ENCODE measurements around the gene COG3. TPM values are rescaled to one million over a fixed set of nuclear protein-coding genes. Genes with fewer than 3 reads are reported as not detected.
A peak's percentile ranks its signal among the peaks of the same experiment; 100 is the strongest.

COG3 gene
- total and polyA plus RNA-seq, 2 of the 13 experiments (the other 11 are each of a cell fraction or from before 2014, with no cell fraction given) = 37.8 to 47.5 TPM

DNA sequence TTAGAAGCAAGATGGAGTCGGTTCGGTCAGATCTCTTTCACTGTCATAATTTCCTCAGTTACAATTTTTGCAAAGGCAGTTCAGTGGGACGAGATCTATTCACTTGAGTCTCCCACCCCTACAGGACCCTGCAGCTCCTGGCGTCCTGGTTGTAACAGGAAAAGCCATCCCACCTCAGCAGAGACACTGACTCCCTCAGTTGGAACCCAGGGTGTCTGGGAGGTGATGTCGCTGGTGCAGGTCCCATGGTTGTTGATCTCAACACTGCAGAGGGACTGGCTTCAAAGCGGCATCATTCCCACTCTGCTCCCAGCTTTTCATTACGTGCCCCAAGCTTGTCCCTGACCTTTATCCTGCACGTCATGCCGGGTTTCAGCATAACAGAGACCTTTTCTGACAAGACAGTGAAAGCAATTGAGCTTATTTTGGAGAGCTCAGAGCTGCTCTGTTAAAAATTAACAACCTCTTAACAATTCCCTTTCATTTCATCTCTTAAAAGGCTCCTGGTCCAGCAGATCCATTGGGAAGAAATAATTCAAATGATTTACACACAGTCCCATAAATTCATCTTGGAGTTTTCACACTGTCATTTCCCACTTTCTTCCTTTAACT lies 17.6 kb upstream of the COG3 start (continued):
- TF ChIP-seq ZNF234 (CRISPR knock-in tag; conservative IDR thresholded peaks at IDR 0.05) (no peak), ZBTB8A (CRISPR knock-in tag; IDR thresholded peaks at IDR 0.05; ENCODE audit: borderline replicate concordance, low read depth) (no peak), ZNF281 (CRISPR knock-in tag; IDR thresholded peaks at IDR 0.05; ENCODE audit: borderline replicate concordance) (peak; percentile 50; the same call in 1 of the 2 replicates), NR2F2 (IDR thresholded peaks at IDR 0.05; ENCODE audit: borderline replicate concordance, low read depth) (peak; percentile 88), EEA1 (CRISPR knock-in tag; IDR thresholded peaks at IDR 0.05; ENCODE audit: borderline replicate concordance) (no peak), SIN3B (IDR thresholded peaks at IDR 0.05; ENCODE audit: low read length) (no peak), ZNF891 (CRISPR knock-in tag; IDR thresholded peaks at IDR 0.05) (no peak), SP140L (CRISPR knock-in tag; IDR thresholded peaks at IDR 0.05; ENCODE audit: borderline replicate concordance) (no peak), ZBTB42 (CRISPR knock-in tag; IDR thresholded peaks at IDR 0.05) (no peak), GFI1 (CRISPR knock-in tag; IDR thresholded peaks at IDR 0.05; ENCODE audit: borderline replicate concordance) (no peak), ZNF124 (CRISPR knock-in tag; IDR thresholded peaks at IDR 0.05) (no peak), ZNF382 (CRISPR knock-in tag; IDR thresholded peaks at IDR 0.05; ENCODE audit: borderline replicate concordance) (no peak), ZNF780A (CRISPR knock-in tag; IDR thresholded peaks at IDR 0.05) (no peak), ZNF121 (CRISPR knock-in tag; IDR thresholded peaks at IDR 0.05) (no peak), SOX6 (IDR thresholded peaks at IDR 0.05) (no peak), SOX6 (CRISPR knock-in tag; IDR thresholded peaks at IDR 0.05) (peak; percentile 94), EHMT2 (IDR thresholded peaks at IDR 0.05; ENCODE audit: borderline replicate concordance, low read depth, low read length) (no peak), ZNF674 (CRISPR knock-in tag; IDR thresholded peaks at IDR 0.05; ENCODE audit: low read depth) (no peak), ZNF616 (CRISPR knock-in tag; IDR thresholded peaks at IDR 0.05; ENCODE audit: low read depth) (no peak), MAZ (IDR thresholded peaks at IDR 0.05; ENCODE audit: borderline replicate concordance, low read depth, low read length) (no peak), MAZ (CRISPR knock-in tag; IDR thresholded peaks at IDR 0.05; ENCODE audit: low read depth) (peak; percentile 47; the same call in 1 of the 2 replicates), XBP1 (CRISPR knock-in tag; IDR thresholded peaks at IDR 0.05) (no peak)
- TF ChIP-seq, protein P1, sequence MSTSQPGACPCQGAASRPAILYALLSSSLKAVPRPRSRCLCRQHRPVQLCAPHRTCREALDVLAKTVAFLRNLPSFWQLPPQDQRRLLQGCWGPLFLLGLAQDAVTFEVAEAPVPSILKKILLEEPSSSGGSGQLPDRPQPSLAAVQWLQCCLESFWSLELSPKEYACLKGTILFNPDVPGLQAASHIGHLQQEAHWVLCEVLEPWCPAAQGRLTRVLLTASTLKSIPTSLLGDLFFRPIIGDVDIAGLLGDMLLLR (CRISPR knock-in tag; IDR thresholded peaks at IDR 0.05) = no peak
- TF ChIP-seq, protein P2, sequence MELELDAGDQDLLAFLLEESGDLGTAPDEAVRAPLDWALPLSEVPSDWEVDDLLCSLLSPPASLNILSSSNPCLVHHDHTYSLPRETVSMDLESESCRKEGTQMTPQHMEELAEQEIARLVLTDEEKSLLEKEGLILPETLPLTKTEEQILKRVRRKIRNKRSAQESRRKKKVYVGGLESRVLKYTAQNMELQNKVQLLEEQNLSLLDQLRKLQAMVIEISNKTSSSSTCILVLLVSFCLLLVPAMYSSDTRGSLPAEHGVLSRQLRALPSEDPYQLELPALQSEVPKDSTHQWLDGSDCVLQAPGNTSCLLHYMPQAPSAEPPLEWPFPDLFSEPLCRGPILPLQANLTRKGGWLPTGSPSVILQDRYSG (CRISPR knock-in tag; IDR thresholded peaks at IDR 0.05) = no peak
- TF ChIP-seq, protein P3, sequence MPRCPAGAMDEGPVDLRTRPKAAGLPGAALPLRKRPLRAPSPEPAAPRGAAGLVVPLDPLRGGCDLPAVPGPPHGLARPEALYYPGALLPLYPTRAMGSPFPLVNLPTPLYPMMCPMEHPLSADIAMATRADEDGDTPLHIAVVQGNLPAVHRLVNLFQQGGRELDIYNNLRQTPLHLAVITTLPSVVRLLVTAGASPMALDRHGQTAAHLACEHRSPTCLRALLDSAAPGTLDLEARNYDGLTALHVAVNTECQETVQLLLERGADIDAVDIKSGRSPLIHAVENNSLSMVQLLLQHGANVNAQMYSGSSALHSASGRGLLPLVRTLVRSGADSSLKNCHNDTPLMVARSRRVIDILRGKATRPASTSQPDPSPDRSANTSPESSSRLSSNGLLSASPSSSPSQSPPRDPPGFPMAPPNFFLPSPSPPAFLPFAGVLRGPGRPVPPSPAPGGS (CRISPR knock-in tag; IDR thresholded peaks at IDR 0.05) = peak; percentile 47; the same call in 1 of the 2 replicates
